M059J (cell line): ENCODE data around the gene AUP1. TPM values are rescaled to one million over a fixed set of nuclear protein-coding genes. Genes with fewer than 3 reads are reported as not detected.

Source experiments
- DNase-seq: peaks from one replicate; pipeline ENCODE4 v3.0.0-alpha.2; 2012; ENCODE audit warnings: low read depth
- total RNA-seq: library from RNA; depleted of rRNA; stranded (reverse); fragments of >200 nt; shearing (Covaris generic); gene quantifications from 2 replicates; pipeline ENCODE4 v1.2.3, GENCODE V29; 2014

AUP1 gene
- total RNA-seq, 1 experiment from 2014 or later, result 115 TPM

DNA sequence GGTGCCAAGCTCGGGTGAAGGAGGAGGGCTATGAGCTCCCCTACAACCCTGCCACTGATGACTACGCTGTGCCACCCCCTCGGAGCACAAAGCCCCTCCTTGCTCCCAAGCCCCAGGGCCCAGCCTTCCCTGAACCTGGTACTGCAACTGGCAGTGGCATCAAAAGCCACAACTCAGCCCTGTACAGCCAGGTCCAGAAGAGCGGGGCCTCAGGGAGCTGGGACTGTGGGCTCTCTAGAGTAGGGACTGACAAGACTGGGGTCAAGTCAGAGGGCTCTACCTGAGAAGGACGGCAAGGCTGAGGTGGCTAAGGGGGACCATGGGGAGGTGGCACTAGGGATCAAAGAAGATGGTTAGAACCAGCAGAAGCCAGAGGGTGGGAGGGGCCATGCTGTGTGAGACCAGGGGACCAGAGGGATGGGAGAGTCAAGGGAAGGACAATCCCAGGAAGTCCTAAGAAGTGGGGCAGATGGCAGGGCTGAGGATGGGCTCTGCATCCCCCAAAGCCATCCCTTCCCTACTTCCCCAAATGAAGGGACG lies 27.4 kb upstream of the AUP1 start:
- no peak for DNase-seq

DNA sequence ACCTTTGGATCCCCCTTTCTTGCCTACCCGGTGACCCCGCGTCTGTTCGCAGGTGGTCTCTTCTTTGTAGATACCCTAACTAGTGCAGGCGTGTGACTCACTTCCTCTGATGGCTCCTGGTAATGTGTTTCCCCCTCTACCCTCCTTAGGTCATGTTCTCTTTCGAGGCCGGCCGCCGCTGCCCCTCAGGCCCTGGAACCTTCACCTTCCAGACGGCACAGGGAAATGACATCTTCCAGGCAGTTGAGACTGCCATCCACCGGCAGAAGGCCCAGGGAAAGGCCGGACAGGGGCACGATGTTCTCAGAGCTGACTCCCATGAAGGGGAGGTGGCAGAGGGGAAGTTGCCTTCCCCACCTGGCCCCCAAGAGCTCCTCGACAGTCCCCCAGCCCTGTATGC lies 26.7 kb upstream of the AUP1 start:
- DNase-seq, result no peak

DNA sequence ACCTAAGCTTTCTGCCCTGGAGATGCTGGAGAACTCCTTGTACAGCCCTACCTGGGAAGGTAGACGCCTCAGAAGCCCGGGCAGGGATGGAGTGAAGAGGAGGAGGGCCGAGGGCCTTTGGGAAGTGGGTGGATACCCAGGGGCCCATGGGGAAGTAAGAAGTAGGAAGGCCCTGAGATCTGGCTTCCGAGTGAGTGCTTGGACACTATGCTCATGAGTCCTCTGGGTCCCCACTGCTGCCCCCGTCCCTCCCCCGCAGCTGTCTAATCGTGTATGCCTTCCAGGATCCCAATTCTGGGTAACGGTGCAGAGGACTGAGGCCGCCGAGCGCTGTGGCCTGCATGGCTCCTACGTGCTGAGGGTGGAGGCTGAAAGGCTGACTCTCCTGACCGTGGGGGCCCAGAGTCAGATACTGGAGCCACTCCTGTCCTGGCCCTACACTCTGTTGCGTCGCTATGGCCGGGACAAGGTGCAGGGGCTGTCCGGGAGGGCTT lies 26.2 kb upstream of the AUP1 start:
- no peak for DNase-seq

DNA sequence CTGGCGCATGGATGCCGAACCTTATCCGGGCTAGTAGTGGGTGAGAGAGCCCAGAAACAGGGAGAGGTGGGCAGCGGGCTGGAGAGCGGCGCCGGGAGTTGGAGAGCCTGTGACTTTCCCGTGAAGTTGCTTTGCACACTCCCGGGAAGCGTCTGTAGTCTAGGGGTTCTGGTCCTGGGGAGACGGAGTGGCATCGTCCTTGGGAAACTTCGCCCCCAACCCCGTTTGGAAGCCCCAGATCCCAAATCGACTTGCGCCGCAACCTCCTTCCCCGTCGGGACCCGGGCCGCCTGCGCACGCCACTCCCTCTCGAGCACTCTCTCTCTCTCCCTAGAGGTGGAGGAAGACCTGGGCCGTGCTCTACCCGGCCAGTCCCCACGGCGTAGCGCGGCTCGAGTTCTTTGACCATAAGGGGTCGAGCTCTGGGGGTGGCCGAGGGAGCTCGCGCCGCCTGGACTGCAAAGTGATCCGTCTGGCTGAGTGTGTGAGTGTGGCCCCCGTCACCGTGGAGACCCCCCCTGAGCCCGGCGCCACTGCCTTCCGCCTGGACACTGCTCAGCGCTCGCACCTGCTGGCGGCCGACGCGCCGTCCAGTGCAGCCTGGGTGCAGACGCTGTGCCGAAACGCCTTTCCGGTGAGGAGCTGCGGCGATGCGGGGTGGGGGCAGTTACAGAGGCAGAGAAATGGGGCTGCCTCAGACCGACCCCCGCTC lies 25.5 kb upstream of the AUP1 start:
- no peak for DNase-seq

DNA sequence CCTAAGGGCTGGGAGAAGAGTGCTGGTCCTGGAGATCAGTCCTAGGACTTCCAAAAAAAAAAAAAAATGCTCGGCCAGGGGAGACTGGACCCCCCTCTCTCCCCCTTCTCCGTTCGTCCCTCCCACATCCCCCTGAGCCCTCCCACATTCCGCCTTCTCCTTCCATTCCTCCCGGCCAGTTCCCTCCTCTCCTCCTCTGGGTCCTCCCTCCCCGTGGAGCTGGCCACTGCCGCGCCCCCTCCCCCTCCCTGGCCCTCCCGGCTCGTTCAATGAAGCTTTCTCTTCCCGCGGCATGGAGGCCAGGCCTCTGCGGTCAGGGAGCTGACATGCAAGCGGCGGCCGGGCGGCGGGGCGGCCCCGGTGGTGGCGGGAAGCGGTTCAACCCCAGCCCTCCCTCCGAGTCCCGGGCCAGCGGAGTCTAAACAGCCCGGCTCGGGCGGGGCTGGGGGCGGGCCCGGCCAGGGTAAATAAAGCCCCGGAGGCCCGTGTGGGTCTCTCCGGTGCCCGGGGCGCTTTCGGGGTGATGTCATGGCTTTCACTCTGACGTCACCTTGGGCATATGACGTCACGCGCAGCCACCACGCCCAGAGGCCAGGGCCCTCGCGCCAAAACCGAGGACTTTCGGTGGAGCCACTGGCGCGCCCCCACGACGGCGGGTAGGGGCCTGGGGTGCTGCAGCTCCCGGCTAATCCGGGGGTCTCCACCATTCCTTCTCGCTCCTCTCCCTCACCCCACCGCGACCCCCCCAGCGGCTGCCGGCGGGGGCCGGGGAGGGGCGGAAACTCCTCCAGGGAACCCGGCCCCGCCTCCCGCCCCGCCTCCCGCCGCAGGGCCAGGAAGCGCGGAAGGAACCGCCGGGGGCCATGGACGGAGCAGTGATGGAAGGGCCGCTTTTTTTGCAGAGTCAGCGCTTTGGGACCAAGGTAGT lies 24.6 kb upstream of the AUP1 start, which contains the start of the genes DOK1 and LOXL3:
TSS of gene DOK1 (plus strand) at position 829 of the 928 bp plus-strand sequence. CDS start at position 864, 35 bp downstream.
TSS of gene LOXL3 (minus strand) at position 51 of the 928 bp plus-strand sequence. CDS start 1,308 bp downstream, outside the sequence.
- peak; percentile 90 for DNase-seq

DNA sequence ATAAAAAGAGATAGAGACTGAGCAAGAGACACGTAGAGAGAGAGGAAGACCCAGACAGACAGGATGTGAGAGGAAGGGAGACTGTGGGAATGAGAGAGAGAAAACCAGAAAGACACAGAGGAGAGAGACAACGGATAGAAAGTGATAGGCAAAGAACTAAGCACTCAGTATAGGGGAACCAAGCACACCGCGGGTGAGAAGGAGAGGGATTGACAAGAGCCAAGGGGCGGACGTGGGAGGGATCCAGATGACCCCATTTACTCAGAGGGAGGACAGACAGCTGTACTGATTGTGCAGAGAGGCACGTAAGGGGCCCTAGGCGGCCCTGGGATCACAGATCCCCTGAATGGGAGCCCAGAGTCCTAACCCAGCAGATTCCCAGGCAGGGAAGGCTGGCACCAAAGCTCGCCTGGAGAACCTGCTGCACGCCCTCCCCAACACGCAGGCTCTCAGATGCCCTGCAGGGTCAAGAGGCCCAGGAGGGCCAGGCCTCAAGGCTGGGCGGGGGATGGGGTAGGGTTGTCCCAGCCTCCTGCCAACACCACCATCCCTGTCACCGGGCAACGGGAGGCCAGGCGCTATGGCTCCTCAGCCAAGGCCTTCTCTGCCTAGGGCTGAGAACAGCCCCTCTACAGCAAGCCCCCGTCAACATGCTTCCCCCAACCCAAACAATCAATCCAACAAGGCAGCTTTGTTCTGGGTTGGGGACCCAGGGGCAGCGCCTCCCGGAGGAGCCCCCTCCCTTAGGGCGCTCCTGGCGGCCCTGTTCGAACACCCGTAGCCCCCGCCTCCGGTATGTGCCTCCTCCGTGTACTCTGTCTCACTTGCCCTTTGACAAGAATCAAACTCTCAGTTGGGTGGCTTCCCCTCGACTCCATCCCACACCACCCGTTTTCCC lies 23.7 kb upstream of the AUP1 start:
- peak; percentile 57 for DNase-seq

DNA sequence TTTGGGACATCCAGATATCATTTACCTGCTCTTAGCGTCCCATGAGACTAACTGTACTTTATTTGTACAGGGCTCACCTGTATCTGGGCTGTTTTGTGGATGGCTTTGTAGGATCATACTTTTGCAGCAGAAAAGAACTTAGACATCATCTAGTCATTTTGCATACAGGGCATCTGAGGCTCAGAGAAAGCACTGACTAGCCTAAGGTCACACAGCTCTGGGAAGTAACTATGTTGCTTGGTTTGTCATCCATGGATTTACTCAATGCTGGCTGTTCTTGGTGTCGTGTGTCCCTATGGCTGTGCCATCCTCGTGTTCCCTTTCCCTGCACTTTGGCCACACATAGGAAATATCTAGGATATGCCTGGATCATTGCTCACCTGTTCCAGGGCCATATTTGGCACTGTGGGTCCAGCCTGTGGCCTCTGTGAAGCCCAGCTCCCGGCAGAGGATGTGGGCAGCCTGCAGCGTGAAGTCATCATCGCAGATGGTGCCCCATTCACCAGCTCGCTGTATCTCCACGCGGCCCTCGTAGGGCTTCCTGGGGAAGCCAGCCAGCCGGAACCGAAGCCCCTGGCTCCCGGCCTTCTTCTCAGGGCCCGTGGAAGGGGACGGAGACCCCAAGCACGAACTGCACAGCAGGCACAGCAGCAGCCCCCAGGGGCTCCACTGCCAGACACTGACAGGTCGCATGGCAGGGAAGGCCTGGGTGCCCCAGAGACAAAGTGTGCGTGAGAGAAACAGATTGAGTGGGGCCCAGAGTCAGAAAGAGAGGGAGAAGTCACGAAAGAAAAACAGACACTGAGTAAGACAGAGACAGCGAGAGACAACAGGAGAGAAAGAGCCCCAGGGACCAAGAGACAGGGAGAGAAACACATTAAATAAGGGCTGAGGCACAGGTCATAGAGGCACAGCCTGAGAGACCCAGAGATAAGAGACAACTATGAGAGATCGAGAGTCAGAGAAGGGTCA lies 22.7 kb upstream of the AUP1 start:
- no peak for DNase-seq

DNA sequence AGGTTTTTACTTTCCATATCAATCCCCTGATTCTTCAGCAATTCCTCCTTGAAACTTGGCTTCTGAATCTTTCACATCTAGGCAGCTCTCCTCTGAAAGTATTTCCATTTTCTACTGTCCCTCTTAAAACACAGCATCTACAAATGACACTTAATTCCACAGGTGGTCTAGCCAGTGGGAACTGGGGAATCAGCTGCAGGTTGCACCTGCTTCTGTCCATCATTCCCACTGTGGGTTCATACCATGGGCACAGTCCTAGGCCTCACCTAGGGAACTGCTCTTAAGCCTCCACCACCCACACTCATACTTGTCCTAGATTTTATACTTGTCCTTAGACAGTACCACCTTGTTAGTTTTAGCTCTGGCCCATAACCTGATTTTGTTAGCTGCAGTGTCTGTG lies 22.0 kb upstream of the AUP1 start:
- DNase-seq, result no peak

DNA sequence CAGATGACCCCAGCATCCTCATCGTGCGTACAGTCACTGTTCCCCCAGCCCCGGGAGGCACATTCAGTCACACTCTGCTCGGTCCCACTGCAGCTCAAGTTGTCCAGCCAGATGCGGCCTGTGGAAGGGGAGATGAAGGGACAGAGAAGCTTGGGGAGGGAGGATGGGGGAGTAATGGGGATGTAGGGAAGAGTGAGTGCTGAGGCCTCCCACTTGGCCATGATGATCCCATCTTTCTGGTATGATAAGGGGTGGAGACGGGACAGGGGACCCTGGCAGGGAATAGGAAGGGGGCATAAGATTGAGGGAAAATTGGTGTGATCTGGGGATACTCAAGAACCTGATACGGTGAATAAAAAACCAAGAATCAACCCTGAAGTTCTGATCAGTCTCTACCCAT lies 20.7 kb upstream of the AUP1 start:
- DNase-seq, result no peak

DNA sequence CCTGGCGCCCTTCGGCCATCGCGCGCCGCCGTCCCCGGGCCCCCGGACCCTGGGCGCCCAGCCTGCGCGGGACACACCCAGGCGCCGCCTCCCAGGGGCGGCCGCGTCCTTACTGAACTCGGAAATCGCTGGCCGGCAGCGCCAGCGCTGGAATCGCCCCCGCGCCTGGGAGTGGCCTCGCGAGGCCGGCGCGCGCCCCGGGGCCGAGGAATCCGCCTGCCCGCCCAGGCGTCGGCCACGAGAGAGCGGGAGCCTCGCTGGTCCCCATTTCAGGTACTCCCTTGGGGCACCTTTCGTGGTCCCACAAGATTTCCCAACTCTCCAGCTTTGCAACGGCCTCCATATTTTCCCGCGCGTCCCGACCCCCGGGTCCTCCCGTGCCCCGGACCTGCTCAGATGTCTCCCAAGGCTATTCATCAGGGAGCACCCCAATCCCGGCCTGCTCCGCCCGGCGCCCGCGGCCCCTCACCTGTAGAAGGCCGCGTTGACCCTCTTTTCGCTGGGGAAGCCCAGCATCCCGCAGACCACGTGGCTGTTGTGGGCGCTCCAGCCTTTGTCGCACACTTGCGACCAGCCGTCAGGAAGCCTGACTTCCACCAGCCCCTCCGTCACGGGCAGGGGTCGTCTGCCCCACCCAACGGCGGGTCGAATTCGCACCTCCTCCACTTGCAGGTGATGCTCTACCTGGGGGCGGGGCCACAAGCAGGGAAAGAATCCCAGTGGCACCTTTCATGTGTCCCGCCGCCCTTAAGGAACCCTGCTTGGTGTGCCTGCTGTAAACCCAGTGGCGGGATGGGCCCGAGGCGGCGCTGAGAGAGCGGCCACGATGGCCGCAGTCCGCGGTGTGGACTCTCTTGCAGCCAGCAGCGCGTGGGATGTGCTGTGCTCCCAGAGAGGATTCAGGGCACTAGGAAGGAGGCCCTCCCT lies 19.7 kb upstream of the AUP1 start:
- DNase-seq, result peak; percentile 36

DNA sequence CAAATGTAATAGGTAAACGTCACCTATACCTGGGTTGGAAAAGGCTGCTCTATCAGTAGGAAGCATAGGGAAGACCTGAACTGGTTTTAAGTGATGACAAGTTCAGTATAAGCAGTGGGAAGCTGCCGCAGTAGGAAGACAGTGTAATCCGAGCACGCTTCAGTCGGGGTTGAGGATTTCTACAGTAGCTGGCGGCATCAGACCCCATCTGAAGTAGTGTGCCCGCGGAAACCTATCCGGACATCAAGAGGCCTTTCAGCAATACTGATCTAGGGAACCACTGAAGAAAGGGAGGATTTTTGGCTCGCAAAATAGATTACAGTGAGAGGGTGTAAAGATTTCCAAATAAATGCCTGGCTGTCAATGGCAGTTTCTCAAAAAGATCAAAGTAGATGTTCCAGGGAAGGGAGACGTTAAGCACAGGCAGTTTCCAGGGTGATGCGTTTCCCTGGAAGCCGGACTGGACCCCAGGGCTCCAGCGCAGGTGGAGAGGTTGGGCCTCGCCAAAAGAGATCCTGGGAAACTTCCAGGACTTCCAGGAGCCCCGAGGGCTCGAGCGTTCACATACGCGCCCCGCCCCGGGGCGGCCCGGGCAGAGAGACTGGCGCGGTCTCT lies 18.9 kb upstream of the AUP1 start:
- DNase-seq, result no peak

DNA sequence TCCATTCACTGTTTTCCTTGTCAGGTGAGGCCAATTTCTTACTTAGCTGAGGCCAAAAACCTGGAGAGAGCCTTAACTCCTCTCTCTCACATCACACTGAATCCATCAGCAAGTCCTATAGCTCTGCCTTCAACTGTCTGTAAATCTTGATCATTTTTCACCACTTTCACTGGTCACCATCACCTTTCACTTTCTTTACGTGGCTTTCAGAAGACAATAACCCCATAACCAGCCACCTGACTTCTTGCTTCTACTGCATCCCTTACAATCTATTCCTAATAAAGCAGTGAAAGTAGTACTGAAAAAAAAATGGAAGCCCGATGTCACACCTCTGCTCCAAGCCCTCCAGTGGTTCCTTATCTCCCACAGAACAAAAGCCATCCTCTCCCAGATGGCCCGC lies 16.5 kb upstream of the AUP1 start:
- DNase-seq, result no peak

DNA sequence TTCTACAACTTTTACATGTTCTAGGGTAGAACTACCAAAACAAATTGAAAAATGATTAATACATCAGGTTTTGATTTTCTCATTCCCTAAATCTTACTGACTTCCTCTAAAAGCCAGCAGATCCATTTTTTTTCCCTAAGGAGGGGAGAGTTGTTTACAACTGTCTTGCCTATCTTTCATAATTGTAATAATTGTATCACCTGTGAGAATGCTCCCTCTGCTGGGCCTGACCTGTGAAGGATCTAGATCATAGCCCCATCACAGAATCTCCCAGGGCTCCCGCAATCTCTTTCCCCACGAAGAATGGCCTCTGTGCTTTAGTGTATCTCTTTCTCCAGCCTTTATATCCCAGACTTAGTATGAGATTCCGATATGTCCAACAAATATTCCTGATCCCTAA lies 15.1 kb upstream of the AUP1 start:
- no peak for DNase-seq

DNA sequence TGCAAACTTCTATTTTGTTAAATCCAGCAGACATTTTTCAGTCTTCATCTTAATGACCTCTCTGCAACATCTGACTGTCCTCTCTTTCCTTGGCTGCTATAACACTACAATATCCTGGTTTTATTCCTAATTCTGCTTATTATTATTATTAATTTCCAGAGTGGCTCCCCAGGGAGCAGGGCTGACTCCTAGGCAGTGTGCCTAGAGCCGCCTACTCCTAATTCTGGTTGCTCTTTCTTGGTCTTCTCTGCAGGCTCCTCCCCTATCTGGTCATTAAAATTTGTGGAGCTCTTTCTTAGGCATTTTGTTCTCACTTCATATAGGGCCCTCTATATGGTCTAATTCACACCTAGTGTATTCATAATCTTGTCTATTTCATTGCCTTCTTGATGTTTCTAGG lies 13.5 kb upstream of the AUP1 start:
- no peak for DNase-seq

DNA sequence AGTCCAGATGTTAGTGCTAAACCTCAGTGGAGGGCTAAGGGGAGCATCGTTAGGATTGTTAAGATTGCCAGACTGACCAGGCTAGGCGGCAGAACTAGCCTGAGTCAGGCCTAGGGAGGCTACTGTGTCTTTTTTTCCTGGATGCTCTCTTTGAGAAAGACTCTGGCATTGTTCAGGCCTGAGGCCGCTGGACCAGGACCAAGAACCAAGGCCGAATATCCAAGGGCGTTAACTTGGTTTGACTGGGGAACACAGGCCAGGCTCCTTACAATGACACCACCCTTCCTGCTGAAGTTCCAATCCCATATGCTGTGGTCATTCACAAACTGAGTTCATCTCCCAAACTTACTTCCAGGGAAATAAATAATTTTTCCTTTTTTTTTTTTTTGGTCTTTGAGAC lies 10.8 kb upstream of the AUP1 start:
- DNase-seq, result no peak

DNA sequence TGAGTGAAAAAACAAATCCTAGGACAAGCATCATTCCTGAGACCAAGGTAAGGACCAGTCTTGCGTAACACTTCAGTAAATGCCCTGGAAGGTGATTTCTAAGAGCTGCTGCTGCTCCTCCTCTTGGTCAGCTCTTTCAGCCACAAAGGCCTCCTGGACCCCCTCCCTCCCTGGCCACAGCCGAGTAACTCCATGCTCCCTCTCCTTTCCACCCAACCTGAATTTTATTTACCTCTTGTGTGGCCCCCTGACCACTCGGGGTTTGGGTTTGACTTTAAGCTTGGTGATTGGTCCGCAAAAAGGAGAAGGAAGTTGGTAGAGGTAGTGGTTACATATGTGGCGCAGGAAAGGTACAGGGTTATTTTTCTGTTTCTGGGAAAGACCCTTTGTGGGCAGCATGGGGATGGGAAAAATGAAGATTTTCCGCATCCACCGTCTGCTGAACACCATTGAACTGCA lies 9.4 kb upstream of the AUP1 start:
- no peak for DNase-seq

DNA sequence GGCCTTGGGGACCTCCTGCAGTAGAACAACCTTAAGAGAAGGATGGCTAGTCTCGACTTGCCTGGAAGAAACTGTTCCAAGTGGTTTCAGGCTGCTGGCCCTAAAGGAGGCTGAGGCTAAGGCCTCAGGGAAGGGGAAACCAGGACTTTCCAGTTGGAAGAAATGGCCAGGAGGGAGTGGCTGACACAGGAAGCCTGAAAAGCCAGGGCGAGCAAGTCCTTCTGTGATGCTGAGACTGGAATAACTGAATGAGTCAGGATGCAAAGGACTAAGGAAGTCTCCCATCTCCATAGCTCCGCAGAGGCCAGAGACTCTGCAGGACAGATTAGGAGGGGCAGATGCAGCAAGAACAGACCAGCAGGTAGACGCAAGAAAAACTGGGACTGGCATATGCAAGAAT lies 7.6 kb upstream of the AUP1 start:
- no peak for DNase-seq

DNA sequence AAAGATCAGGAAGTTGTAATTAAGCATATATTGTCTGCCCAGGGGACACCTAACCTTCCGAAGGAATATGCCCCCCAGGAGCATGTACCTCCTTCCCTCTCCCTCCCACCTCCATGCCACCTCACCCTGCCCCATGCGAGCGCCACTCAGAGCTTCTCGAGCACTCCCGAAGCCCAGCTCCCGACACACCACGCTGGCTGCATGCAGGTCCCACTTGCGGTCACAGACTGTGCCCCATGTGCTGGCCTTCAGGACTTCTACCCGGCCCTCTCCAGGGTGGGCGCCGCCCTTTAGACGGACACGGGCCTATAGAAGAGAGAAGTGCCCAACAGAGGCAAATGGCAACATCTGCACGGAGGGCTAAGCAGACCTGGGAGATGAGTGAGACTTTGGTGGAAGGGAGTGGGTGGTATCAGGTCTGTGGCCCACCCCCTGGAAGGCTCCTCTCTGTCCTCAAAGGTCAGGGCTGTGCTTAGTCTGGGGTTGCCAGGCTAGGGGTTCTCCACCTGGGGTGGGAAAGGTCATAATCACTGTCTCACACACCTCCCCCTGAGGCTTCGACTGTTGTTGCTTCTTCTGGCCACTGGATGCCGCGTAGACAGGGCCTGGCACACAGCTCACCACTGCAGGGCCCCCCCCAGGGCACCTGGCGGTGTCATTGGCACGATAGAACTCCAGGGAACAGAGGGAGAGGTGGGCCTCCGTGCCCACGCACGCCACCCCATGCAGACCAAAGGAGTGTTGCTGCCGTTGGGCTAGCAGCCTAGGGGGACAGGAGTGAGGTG lies 6.9 kb upstream of the AUP1 start:
- no peak for DNase-seq
